ENCODE measurements around the gene ZBED4. TPM values are rescaled to one million over a fixed set of nuclear protein-coding genes. Genes with fewer than 3 reads are reported as not detected.

ZBED4 gene
- total and polyA plus RNA-seq, 2 of the 13 experiments (the other 11 are each of a cell fraction or from before 2014, with no cell fraction given), result 5.4 to 9.6 TPM

- Histone ChIP-seq H3K4me2 (ENCODE audit: low read depth, low read length) (peak overlapping the region; percentile 77), H3K9ac (ENCODE audit: insufficient read depth, low read depth, low read length) (peak overlapping the region; percentile 73), H3K79me2 (ENCODE audit: insufficient read depth, low read length) (no peaks in the 10 kb centered on the region), H4K20me1 (ENCODE audit: insufficient read depth, low read length) (no peaks in the 10 kb centered on the region), H3K4me1 (ENCODE audit: insufficient read depth, low read length) (peaks cover 89% of the 10 kb centered on the region), H3K4me3 (replicated peaks in 1 of 3; ENCODE audit: insufficient read depth in 1 of 3, low read depth in 2 of 3, low read length in 3 of 3) (peak overlapping the region; percentile 5 to 63 (median 20); a peak in 4 of 6 replicates), H3K27me3 (ENCODE audit: control insufficient read depth in 1 of 2, insufficient read depth in 2 of 2, low read length in 2 of 2) (no peaks in the 10 kb centered on the region; a peak in 1 of 5 replicates), H2AFZ (ENCODE audit: low read length) (no peak overlapping the region), H3K9me3 (ENCODE audit: low read length) (no peaks in the 10 kb centered on the region), H3K36me3 (replicated peaks in 1 of 2; ENCODE audit: control insufficient read depth in 1 of 2, insufficient read depth in 2 of 2, low read length in 2 of 2) (no peaks in the 10 kb centered on the region), H3K27ac (ENCODE audit: extremely low read length, insufficient read depth, low read length) (peak overlapping the region; percentile 80)
- peak; percentile 13 for ATAC-seq
- DNase-seq (ENCODE audit: low spot score), result peak; percentile 76
- in situ Hi-C loops (cut with HindIII; ENCODE audit: extremely low pct_ligation_motif_present, low pct_unique_long_range_greater_than_20kb) (no loop called here), intact Hi-C loops (cut with micrococcal nuclease; ENCODE audit: unreplicated experiment) (loop anchor here (1.0 kb wide), 1 partner anchor 10 kb away; no protein-coding TSS in a partner anchor)
- CTCF ChIA-PET (ENCODE audit: low intra/inter-chr PET ratio, low total read pairs), result no interaction called here
- BruUV-seq (replicated peaks), result no TSS peak
- FAIRE-seq, result peak; percentile 34
- 24% methylated on average over 17 of the region's 27 CpGs for WGBS (ENCODE audit: low lambda C conversion rate)
- POLR2A ChIA-PET, result interaction anchor here (4.0 to 10.5 kb wide), 4 partner anchors 14 to 29 kb away, joined by 54 to 283 read pairs (median 66); partner anchors contain the start of gene PIM3
- TF ChIP-seq, protein P1, sequence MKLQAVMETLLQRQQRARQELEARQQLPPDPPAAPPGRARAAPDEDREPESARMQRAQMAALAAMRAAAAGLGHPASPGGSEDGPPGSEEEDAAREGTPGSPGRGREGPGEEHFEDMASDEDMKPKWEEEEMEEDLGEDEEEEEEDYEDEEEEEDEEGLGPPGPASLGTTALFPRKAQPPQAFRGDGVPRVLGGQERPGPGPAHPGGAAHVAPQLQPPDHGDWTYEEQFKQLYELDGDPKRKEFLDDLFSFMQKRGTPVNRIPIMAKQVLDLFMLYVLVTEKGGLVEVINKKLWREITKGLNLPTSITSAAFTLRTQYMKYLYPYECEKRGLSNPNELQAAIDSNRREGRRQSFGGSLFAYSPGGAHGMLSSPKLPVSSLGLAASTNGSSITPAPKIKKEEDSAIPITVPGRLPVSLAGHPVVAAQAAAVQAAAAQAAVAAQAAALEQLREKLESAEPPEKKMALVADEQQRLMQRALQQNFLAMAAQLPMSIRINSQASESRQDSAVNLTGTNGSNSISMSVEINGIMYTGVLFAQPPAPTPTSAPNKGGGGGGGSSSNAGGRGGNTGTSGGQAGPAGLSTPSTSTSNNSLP (IDR thresholded peaks at IDR 0.05; ENCODE audit: low read depth, low read length), result no peak
- TF ChIP-seq, protein P2, sequence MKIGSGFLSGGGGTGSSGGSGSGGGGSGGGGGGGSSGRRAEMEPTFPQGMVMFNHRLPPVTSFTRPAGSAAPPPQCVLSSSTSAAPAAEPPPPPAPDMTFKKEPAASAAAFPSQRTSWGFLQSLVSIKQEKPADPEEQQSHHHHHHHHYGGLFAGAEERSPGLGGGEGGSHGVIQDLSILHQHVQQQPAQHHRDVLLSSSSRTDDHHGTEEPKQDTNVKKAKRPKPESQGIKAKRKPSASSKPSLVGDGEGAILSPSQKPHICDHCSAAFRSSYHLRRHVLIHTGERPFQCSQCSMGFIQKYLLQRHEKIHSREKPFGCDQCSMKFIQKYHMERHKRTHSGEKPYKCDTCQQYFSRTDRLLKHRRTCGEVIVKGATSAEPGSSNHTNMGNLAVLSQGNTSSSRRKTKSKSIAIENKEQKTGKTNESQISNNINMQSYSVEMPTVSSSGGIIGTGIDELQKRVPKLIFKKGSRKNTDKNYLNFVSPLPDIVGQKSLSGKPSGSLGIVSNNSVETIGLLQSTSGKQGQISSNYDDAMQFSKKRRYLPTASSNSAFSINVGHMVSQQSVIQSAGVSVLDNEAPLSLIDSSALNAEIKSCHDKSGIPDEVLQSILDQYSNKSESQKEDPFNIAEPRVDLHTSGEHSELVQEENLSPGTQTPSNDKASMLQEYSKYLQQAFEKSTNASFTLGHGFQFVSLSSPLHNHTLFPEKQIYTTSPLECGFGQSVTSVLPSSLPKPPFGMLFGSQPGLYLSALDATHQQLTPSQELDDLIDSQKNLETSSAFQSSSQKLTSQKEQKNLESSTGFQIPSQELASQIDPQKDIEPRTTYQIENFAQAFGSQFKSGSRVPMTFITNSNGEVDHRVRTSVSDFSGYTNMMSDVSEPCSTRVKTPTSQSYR (CRISPR knock-in tag; IDR thresholded peaks at IDR 0.05; ENCODE audit: borderline replicate concordance), result peak; percentile 35; the same call in 1 of the 2 replicates
- TF ChIP-seq, protein P3, sequence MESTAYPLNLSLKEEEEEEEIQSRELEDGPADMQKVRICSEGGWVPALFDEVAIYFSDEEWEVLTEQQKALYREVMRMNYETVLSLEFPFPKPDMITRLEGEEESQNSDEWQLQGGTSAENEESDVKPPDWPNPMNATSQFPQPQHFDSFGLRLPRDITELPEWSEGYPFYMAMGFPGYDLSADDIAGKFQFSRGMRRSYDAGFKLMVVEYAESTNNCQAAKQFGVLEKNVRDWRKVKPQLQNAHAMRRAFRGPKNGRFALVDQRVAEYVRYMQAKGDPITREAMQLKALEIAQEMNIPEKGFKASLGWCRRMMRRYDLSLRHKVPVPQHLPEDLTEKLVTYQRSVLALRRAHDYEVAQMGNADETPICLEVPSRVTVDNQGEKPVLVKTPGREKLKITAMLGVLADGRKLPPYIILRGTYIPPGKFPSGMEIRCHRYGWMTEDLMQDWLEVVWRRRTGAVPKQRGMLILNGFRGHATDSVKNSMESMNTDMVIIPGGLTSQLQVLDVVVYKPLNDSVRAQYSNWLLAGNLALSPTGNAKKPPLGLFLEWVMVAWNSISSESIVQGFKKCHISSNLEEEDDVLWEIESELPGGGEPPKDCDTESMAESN (CRISPR knock-in tag; conservative IDR thresholded peaks at IDR 0.05), result peak; percentile 65; the same call in 1 of the 2 replicates
- TF ChIP-seq FOXM1 (CRISPR knock-in tag; IDR thresholded peaks at IDR 0.05) (no peak), ZNF747 (CRISPR knock-in tag; IDR thresholded peaks at IDR 0.05; ENCODE audit: borderline replicate concordance) (peak; percentile 89), ZNF703 (CRISPR knock-in tag; IDR thresholded peaks at IDR 0.05; ENCODE audit: borderline replicate concordance) (no peak), BRCA1 (CRISPR knock-in tag; IDR thresholded peaks at IDR 0.05) (no peak; the same call in 1 of the 2 replicates), ZNF646 (CRISPR knock-in tag; IDR thresholded peaks at IDR 0.05) (no peak)
Observed at GRCh38 chr22:49937758-49938564, 84.3 kb downstream of the ZBED4 start.

Measured in HepG2 (cell line).